IMR-90 (cell line): ENCODE results near the gene KDELR3. TPM values are rescaled to one million over a fixed set of nuclear protein-coding genes. Genes with fewer than 3 reads are reported as not detected.

Experiments used
- ATAC-seq: fragments of 200-7000 bp; cut with Tn5 transposase; 2 replicates; pipeline ENCODE4 v1.9.1; 2020; ENCODE audit warnings: low read depth, mild to moderate bottlenecking, moderate library complexity
- BruUV-seq: library from RNA; stranded (reverse); fragments of 400-500 nt; replicated peaks from 2 replicates; lab custom pipeline; 2021; lab: Mats Ljungman, UMichigan
- CTCF ChIA-PET: fragments of 300-600 bp; formaldehyde crosslinking; extraction: SDS; loops from one replicate; lab custom pipeline; 2021; ENCODE audit warnings: antibody characterized with exemption; lab: Yijun Ruan, JAX
- POLR2A ChIA-PET: fragments of 300-600 bp; sonication (Branson Sonifier 250); formaldehyde crosslinking; loops from one replicate; lab custom pipeline; 2022; ENCODE audit warnings: antibody characterized with exemption; ENCODE audit not compliant: unreplicated experiment; lab: Charles Lee
- DNase-seq: peaks from one replicate; pipeline ENCODE4 v3.0.0; 2013
- H2AFZ ChIP-seq: replicated peaks from 2 replicates; pipeline ENCODE3; 2013; ENCODE audit warnings: low read length, mild to moderate bottlenecking; ENCODE audit not compliant: poor library complexity
- H2AK5ac ChIP-seq: 2 replicates; pipeline ENCODE4 v1.6.1; 2013; ENCODE audit warnings: low read depth, low read length, inconsistent platforms
- H2AK9ac ChIP-seq: replicated peaks from 2 replicates; pipeline ENCODE3; 2013; ENCODE audit warnings: mild to moderate bottlenecking, low read depth, low read length, moderate library complexity; ENCODE audit not compliant: poor library complexity
- H2BK120ac ChIP-seq: 2 replicates; pipeline ENCODE4 v1.6.1; 2013; ENCODE audit warnings: low read depth, low read length, inconsistent platforms
- H2BK15ac ChIP-seq: 3 replicates; pipeline ENCODE4 v1.6.1; 2013; ENCODE audit warnings: low read depth, low read length, inconsistent platforms
- H2BK20ac ChIP-seq: 2 replicates; pipeline ENCODE4 v1.6.1; 2013; ENCODE audit warnings: low read depth, mild to moderate bottlenecking, inconsistent platforms, low read length, moderate library complexity
- H2BK5ac ChIP-seq: 2 replicates; pipeline ENCODE4 v1.6.1; 2013; ENCODE audit warnings: mild to moderate bottlenecking, low read depth, low read length, inconsistent platforms; ENCODE audit not compliant: poor library complexity, severe bottlenecking
- H3K14ac ChIP-seq: replicated peaks from 2 replicates; pipeline ENCODE4 v1.6.1; 2013; ENCODE audit warnings: low read depth, low read length, inconsistent platforms
- H3K18ac ChIP-seq: 2 replicates; pipeline ENCODE4 v1.6.1; 2013; ENCODE audit warnings: low read depth, low read length, control low read depth
- H3K23ac ChIP-seq: 2 replicates; pipeline ENCODE4 v1.6.1; 2013; ENCODE audit warnings: low read depth, low read length, inconsistent platforms
- H3K27ac ChIP-seq: 2 replicates; pipeline ENCODE4 v1.5.1; 2013; ENCODE audit warnings: mild to moderate bottlenecking, control low read depth, low read length; ENCODE audit not compliant: insufficient read depth
- H3K27me3 ChIP-seq: 2 replicates; pipeline ENCODE4 v1.6.1; 2013; ENCODE audit warnings: low read length; ENCODE audit not compliant: control insufficient read depth, insufficient read depth
- H3K36me3 ChIP-seq: 2 replicates; pipeline ENCODE4 v1.6.1; 2013; ENCODE audit warnings: low read length, mixed read lengths; ENCODE audit not compliant: control insufficient read depth, insufficient read depth
- H3K4ac ChIP-seq: 2 replicates; pipeline ENCODE4 v1.6.1; 2013; ENCODE audit warnings: low read depth, low read length, inconsistent platforms
- H3K4me1 ChIP-seq: 2 replicates; pipeline ENCODE4 v1.6.1; 2013; ENCODE audit warnings: low read length, mixed read lengths; ENCODE audit not compliant: control insufficient read depth, insufficient read depth
- H3K4me2 ChIP-seq: 2 replicates; pipeline ENCODE4 v1.6.1; 2013; ENCODE audit warnings: low read depth, mild to moderate bottlenecking, control low read depth, low read length, moderate library complexity
- H3K4me3 ChIP-seq: 2 replicates; pipeline ENCODE4 v1.5.1; 2013; ENCODE audit warnings: low read depth, mild to moderate bottlenecking, control low read depth, low read length, moderate library complexity; ENCODE audit not compliant: insufficient read depth
- H3K56ac ChIP-seq: 2 replicates; pipeline ENCODE4 v1.6.1; 2013; ENCODE audit warnings: low read length, inconsistent platforms; ENCODE audit not compliant: insufficient read depth; ENCODE audit errors: extremely low read depth
- H3K79me1 ChIP-seq, 2 experiments: 2 replicates each; pipeline ENCODE4 v1.6.1; 2013; ENCODE audit warnings: low read length in 2 of 2, inconsistent platforms in 1 of 2, low read depth in 1 of 2
- H3K9ac ChIP-seq: 2 replicates; pipeline ENCODE4 v1.6.1; 2013; ENCODE audit warnings: low read depth, low read length, control low read depth
- H3K9me1 ChIP-seq: 2 replicates; pipeline ENCODE4 v1.6.1; 2013; ENCODE audit warnings: low read length, inconsistent platforms; ENCODE audit not compliant: insufficient read depth
- H3K9me3 ChIP-seq: 2 replicates; pipeline ENCODE4 v1.6.1; 2013; ENCODE audit warnings: low read length; ENCODE audit not compliant: control insufficient read depth, insufficient read depth
- H4K20me1 ChIP-seq: 2 replicates; pipeline ENCODE4 v1.6.1; 2013; ENCODE audit warnings: low read length, inconsistent platforms; ENCODE audit not compliant: insufficient read depth
- H4K5ac ChIP-seq: 2 replicates; pipeline ENCODE4 v1.6.1; 2013; ENCODE audit warnings: mild to moderate bottlenecking, low read depth, low read length, control low read depth
- H4K8ac ChIP-seq, 2 experiments: 2 replicates each; pipeline ENCODE4 v1.6.1; 2013; ENCODE audit warnings: low read depth in 2 of 2, low read length in 2 of 2, control low read depth in 1 of 2, inconsistent platforms in 1 of 2
- H4K91ac ChIP-seq: 2 replicates; pipeline ENCODE4 v1.6.1; 2013; ENCODE audit warnings: low read depth, low read length, inconsistent platforms; ENCODE audit not compliant: insufficient read depth
- BHLHE40 ChIP-seq: fragments of 150-350 bp; IDR thresholded peaks from 2 replicates; pipeline ENCODE4 v1.6.1; 2016; ENCODE audit warnings: mild to moderate bottlenecking, low read depth, low read length
- CHD1 ChIP-seq: IDR thresholded peaks from 2 replicates; pipeline ENCODE4 v1.6.1; 2012; ENCODE audit warnings: low read depth, low read length, improper control_type of control experiment
- FOS ChIP-seq: fragments of 150-350 bp; IDR thresholded peaks from 2 replicates; pipeline ENCODE4 v1.6.1; 2016; ENCODE audit warnings: low read depth, low read length
- MAZ ChIP-seq: IDR thresholded peaks from 2 replicates; pipeline ENCODE4 v1.6.1; 2012; ENCODE audit warnings: low read depth, mild to moderate bottlenecking, low read length, improper control_type of control experiment, moderate library complexity, borderline replicate concordance
- MXI1 ChIP-seq: IDR thresholded peaks from 2 replicates; pipeline ENCODE4 v1.6.1; 2012; ENCODE audit warnings: low read depth, mild to moderate bottlenecking, low read length, moderate library complexity, borderline replicate concordance
- POLR2A ChIP-seq: IDR thresholded peaks from 2 replicates; pipeline ENCODE4 v1.6.1; 2012; ENCODE audit warnings: mild to moderate bottlenecking, low read depth, low read length
- RAD21 ChIP-seq: IDR thresholded peaks from 2 replicates; pipeline ENCODE4 v1.6.1; 2012; ENCODE audit warnings: low read length, improper control_type of control experiment
- RCOR1 ChIP-seq: IDR thresholded peaks from 2 replicates; pipeline ENCODE4 v1.6.1; 2012; ENCODE audit warnings: mild to moderate bottlenecking, low read length, improper control_type of control experiment; ENCODE audit not compliant: insufficient replicate concordance
- RFX5 ChIP-seq: IDR thresholded peaks from 2 replicates; pipeline ENCODE4 v1.8.0; 2012; ENCODE audit warnings: low read depth, mild to moderate bottlenecking, low read length, moderate library complexity
- WGBS, 2 experiments: methylation state at CpG; one replicate each; pipeline versions ENCODE4 v1.1.5 to v1.1.7; 2013; ENCODE audit warnings: missing lambda C conversion rate in 2 of 2; ENCODE audit not compliant: insufficient read length in 1 of 2; ENCODE audit errors: extremely low coverage in 2 of 2; 5-methylcytosine and 5-hydroxymethylcytosine counted together
- dilution Hi-C: fragments of 300-500 bp; cut with HindIII; formaldehyde crosslinking; loops from one replicate; pipeline ENCODE4 v1.14.3; 2018; ENCODE audit warnings: low sequenced_read_pairs; ENCODE audit not compliant: unreplicated experiment
- in situ Hi-C: fragments of 300-500 bp; cut with MboI; formaldehyde crosslinking; loops from 3 replicates; pipeline ENCODE4 v1.14.3; 2019; ENCODE audit warnings: low sequenced_read_pairs, inconsistent platforms, mixed read lengths
- intact Hi-C: fragments of 100-400 bp; cut with micrococcal nuclease; formaldehyde crosslinking; loops from 2 replicates; pipeline ENCODE4 v1.10.0; 2022
- polyA plus RNA-seq, 3 experiments: library from polyadenylated mRNA; depleted of rRNA; stranded (reverse); fragments of >200 nt; gene quantifications; 2 replicates each; pipeline ENCODE4 v1.2.3, GENCODE V29; 2012; ENCODE audit warnings: low replicate concordance in 1 of 3
- total RNA-seq: library from RNA; depleted of rRNA; stranded (reverse); fragments of >200 nt; gene quantifications from 2 replicates; pipeline ENCODE4 v1.2.3, GENCODE V29; 2012

Gene KDELR3
- total and polyA plus RNA-seq, 2 of the 4 experiments (the other 2 are of a cell fraction), result 129 to 224 TPM

DNA sequence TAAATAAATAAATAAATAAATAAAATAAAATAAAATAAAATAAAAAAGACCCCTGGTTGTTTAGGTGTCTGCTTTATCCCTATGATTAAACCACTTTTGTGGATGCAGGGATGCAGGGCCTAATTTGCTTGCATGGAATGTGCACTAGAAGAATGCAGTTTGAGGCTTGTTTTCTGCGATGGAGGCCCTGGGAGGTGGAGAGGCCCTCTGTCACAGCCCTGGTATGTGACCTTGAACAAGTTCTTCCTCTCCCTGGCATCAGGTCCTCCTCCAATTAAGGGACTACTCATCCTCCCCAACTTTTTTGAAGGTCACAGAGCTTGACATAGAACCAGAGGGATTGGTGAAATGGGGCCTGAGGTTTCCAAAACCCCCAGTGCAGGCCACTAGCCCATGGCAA, 35.6 kb upstream of the KDELR3 start:
- DNase-seq (no peak), ATAC-seq (peak; percentile 54; the same call in 1 of the 2 replicates)
- Histone ChIP-seq H2BK20ac (no peak overlapping the region), H4K5ac (no peak overlapping the region), H2AK9ac (no peak overlapping the region), H3K27me3 (peaks cover 31% of the 10 kb centered on the region), H3K14ac (no peak overlapping the region), H2BK120ac (no peak overlapping the region), H2AFZ (no peak overlapping the region), H2AK5ac (no peak overlapping the region), H2BK5ac (no peak overlapping the region), H3K56ac (no peak overlapping the region), H2BK15ac (no peak overlapping the region), H3K9me1 (no peaks in the 10 kb centered on the region), H3K4me1 (peaks cover 2% of the 10 kb centered on the region; the same call in 1 of the 2 replicates), H4K8ac (no peak overlapping the region), H3K4ac (no peak overlapping the region), H3K9ac (no peak overlapping the region), H3K23ac (no peak overlapping the region), H4K20me1 (peaks cover 4% of the 10 kb centered on the region; the same call in 1 of the 2 replicates), H3K36me3 (no peaks in the 10 kb centered on the region), H3K27ac (no peak overlapping the region), H4K91ac (no peak overlapping the region), H3K4me2 (no peak overlapping the region), H3K4me3 (no peak overlapping the region), H3K79me1 (no peaks in the 10 kb centered on the region), H3K9me3 (no peaks in the 10 kb centered on the region), H3K18ac (no peak overlapping the region)
- in situ Hi-C loops, result no loop called here
- BruUV-seq, result no TSS peak
- dilution Hi-C loops, result no loop called here
- CTCF ChIA-PET, result no interaction called here
- intact Hi-C loops, result no loop called here
- POLR2A ChIA-PET, result no interaction called here
- WGBS, 2 experiments, result no CpG with 5 or more reads among the region's 1 CpG
- TF ChIP-seq RFX5, result no peak
- no peak for TF ChIP-seq RAD21
- no peak for TF ChIP-seq CHD1
- no peak for TF ChIP-seq BHLHE40
- no peak for TF ChIP-seq FOS
- no peak for TF ChIP-seq POLR2A
- no peak for TF ChIP-seq MAZ
- TF ChIP-seq MXI1, result no peak
- no peak for TF ChIP-seq RCOR1
